HG03558 (cell line): ENCODE results near the gene PHACTR2.

Experiments
- ATAC-seq: cut with Tn5 transposase; IDR thresholded peaks from one replicate; pipeline ENCODE4 v1.9.1; 2021; ENCODE audit warnings: moderate number of reproducible peaks; ENCODE audit not compliant: unreplicated experiment; ENCODE audit errors: extremely low read depth

Gene PHACTR2

DNA sequence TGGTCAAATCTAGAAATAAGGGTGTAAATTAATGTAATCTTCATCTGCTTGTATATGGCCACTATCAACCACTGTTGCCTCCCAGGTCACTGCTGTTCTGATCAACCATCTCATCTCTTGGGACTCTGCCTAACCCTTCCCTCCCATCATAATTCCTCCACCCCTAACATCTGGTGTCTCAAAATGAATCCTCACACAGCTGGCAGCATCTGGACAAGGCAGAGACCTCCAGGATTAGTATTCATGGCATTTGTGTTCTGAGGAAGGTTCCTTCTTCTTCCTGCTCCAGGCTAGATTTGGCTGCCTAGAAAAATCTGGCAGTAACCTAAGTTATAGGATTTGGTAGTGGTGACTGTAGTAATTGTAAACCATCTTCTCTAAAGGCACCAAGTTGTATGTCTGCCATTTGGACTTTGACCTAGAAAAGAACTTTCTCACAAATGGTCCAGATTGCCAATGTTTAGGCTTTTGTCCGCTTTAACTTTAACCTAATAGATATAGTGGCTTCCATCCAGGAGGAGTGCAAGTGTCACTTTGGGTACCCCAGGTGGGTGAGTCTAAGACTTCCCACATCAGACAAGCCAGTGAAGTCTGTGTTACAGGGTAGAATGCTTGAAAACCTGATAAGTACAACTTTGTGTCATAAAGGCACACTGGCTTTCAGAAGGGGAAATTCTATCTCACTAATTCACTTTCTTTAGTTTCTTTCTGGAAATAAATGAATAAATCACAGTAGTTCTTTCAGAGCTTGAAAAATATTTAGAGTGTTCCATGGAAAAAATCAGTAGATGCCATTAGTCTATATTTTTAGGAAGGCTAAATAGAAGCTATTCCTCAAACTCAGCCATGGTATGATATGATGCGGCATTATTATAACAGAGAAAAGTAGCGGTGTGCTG, 3.0 kb upstream of the PHACTR2 start:
- ATAC-seq = no peak

DNA sequence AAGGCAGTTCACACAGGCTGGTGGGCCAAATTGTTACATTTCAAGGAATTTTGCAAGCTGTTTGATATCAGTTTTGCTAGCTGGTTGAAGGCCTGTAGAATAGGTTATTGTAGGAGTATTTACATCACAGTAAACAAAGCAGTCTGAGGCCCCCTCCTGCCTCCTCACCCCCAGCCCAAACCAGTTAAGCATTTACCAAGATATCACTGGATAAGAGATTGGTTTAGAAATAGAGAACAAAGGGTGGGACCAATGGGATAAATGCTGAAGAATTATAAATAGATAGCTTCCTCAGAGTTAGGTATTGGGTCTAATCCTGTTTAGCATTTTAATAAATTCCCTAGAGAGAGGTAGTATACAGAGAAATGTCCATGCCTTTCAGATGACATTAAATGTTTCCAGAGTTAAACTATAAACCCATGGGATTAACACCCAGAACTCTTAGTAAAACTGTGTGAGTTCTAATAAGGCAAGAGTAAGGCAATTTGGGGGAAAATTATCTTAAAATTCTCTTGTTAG, 2.3 kb upstream of the PHACTR2 start:
- ATAC-seq = no peak

DNA sequence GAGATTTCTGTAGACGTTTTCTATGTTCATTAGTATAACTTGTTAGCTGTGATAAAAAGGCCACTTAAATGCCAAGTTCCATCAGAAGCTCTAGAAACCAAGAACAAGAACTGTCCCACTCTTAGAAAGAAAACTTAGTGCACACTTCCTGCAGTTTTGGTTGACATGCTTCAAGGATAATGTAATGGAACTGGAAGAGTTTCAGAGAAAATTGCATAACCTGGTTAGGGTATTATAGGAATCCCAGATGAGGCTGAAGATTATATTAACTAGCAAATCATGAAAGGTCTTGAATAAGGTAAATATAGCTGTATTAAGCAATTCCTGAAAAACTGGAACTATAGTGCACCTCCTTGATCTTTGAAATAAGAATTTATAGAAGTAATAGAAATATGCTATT, 1.8 kb upstream of the PHACTR2 start:
- no peak for ATAC-seq

DNA sequence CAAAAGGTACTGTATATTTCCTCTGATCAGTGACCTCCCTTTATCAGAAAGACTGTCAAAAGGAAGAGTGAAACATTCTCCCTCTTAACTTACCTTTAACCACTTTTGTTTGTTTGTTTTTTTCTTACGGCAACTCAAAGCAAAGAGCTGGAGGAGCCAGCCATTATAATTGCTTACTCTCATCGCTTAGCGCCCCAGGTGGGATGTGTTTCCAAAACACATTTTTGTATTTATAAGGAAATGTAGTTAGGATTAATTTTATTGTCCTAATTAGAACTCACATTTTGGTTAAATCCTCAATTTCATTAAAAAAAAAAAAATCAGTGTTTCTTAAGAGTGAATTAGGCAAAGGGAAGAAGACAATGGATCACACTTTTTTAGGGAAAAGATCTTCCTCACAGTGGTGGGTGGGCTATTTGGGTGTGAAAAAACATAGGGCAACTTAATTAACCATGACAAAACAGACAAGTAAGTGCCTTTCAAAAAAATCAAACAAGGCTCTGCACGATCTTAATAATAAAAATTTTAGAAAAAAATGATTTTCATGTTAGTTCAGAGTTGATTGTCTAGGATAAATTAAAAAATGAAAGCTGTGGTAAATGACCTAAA, 1.2 kb upstream of the PHACTR2 start:
- no peak for ATAC-seq

DNA sequence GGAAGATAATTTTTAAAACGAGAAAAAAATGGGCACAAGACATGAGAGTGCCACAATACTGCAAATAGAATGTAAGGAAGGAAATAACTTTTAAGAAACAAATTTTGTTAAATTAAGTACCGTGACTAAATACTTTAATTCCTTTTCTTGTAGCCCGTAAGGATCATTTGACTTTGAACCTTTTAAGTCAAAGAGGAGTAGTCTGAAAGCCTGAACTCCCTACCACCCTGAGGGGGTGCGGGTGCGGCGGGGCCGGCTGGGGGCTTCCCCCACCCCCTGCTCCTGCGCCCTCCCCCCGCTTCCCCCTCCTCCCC, 231 bp upstream of the PHACTR2 start:
- no peak for ATAC-seq

DNA sequence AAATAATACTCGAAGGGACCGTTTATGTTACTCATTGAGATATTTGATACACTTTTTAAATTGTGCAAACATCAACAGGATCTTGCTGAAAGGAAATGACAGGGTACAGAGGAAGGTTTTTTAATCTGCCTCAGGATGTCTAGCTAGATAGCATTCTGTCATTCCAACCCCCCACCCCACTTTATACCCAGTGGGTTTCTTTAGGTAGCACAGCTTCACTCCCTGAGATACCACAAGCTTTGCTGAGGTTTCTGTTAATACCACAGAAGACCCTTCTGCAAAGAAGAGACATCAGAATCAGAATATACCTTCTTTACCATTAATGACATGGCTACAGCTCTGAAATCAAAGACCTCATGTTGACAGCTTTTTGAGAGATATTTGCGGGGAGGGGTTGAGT, 1.3 kb downstream of the PHACTR2 start:
- ATAC-seq = no peak

DNA sequence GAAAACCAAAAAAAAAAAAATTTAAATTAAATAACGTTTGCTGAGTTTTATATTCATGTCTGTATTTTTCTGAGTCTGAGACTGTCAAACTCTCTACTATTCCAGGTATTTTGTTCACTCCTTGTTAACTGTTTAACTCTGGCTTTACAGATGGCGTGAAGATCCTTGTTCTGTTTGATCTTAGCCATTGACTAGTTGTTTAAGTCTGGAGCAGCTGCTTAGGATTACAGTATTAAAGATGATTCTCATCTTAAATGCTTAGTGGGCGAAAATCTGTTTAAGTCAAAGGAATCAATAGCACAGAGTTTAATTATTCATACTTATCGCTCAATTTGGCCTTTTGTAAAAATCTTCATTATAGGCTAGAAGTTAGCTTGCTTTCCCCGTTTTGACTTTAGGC, 2.4 kb downstream of the PHACTR2 start:
- ATAC-seq = no peak

DNA sequence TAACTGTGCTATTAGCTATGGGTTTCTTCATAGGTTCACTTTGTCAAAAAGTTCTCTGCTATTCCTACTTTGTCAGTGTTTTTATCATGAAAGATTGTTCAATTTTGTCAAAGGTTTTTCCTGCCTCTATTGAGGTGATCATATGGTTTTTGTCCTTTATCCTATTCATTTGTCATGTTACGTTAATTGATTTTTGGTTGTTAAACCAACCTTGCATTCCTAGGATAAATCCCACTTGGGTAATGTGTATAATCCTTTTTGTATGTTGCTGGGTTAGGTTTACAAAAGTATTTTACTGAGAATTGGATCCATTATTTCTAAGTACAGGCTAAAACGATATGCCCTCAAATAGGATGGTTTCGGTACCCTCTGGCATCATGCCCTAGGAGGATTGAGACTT, 5.0 kb downstream of the PHACTR2 start:
- no peak for ATAC-seq

DNA sequence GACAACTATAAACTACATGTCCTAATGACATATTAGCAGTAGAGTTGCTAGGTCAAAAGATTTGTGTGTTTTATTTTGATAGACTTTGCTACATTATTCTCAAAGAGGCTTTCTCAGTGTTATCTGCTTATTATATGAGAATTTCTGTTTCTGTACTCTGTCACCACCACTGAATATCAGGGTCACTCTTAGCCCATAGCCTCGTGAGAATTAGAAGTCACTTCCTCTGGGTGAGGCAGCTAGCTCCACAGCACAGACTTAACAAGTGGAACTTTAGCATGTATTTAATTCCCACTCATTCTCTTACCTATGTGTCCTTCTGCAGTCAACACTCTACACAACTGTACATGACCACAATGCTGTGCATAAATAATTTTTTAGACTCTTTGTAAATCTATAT, 6.7 kb downstream of the PHACTR2 start:
- ATAC-seq = no peak

DNA sequence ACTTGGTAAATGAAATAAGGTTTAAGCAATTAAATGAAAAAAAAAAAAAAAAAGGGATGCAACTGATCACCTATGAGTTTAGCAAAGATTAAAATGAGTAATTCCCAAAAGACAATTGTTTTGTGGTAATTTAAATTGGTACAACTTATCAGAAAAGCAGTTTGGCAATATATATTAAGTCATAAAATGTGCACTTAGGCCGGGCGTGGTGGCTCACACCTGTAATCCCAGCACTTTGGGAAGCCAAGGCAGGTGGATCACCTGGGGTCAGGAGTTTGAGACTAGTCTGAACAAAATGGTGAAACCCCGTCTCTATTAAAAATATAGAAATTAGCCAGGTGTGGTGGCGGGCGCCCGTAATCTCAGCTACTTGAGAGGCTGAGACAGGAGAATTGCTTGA, 7.9 kb downstream of the PHACTR2 start:
- ATAC-seq = no peak

DNA sequence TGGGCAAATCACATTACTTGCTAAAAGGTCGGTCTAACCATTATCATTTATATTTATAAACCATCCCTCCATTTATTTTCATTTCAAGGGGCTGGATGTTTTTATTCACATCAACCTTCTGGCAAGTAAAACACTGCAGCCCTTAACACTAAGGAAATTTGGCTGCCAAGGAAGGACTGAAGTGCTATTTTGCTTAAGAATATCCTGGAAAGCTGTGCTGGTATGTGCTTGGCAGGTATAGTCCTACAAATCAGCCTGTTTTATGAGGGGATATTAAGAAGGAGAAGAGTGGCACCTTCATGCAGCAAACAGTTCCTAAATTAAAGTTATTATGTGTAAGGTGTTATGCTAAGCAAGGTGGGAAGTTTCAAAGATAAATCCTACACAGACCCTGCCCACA, 9.8 kb downstream of the PHACTR2 start:
- no peak for ATAC-seq

DNA sequence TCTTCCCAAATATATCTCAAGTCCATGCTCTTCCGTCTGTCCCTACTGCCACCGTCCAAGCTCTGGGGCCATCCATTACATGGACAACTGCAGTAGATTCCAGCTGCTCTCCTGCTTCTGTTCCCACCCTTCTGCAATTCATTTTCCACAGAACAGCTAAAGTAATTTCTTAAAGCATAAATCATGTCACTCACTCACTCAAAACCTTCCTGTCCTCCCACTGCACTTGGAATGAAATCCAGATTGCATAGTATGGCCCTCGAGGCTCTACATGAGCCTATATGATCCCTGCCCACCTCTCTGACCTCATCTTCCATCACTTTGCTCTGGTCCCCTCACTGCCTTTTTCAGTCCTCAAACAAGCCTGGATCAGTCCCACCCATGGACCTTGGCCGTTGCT, 10.9 kb downstream of the PHACTR2 start:
- ATAC-seq = no peak

DNA sequence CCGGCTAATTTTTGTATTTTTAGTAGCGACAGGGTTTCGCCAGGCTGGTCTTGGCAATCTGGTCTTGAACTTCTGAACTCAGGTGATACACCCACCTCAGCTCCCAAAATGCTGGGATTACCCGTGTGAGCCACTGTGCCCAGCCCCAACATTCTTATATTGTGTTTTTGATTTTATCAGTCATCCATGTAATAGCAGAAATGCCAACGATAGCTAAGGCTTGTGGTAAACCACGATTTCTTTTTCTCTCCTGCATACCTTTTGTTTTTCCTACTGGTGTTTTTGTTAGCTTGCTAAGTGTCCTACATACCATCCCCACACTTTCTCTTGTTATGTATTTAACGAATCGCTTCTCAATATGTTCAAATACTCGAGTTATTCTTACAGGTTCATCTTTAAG, 12.1 kb downstream of the PHACTR2 start:
- no peak for ATAC-seq

DNA sequence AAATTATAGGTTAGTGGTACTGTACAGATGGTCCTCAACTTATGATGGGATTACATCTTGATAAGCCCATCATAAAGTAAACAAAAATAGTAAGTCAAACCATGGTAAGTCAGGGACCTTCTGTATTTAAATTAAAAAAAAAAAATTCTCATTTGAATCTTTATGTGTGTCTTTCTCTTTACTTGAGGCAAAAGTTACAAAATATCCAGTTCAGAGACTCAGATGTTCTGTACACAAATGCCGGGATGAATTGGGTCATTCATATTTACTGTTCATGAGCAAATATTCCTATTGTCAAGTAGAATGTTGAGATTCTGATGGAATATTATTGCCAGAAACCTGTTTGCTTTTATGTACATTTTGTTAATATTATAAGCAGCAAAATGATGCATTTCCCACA, 13.4 kb downstream of the PHACTR2 start:
- ATAC-seq = no peak

DNA sequence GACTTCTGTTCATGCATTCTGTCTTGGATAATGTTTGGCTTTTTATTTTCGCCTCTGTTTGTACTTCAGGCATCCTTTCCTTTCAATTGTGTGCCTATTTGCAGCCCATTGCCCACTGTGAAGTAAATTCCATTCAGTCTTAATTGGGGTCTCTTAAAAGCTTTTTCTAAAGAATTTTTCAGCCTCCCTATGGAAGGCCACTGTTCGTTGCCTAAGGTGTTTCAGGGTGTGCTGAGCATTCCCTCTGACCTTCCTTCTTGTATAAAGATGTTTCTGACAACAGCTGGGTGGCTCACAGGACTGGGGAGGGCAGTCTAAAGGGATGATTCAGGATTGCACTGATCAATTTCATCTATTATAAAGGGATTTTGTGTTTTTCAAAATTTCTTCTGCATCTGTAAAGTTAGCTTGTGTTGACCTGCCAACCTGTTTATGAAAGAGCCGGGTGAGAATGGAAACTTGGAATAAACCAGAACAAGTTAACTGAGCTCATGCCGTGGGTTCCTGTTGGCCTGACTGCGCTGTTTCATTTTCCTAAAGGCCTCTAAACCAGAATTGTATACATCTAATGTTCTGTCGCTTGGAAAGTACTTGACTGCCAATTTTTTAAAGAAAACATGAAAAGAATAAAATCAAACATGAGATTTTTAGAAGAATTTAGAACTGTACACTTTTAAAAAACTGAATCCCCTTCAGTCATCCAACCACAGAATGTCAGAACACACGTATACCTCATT, 14.3 kb downstream of the PHACTR2 start:
- ATAC-seq = no peak

DNA sequence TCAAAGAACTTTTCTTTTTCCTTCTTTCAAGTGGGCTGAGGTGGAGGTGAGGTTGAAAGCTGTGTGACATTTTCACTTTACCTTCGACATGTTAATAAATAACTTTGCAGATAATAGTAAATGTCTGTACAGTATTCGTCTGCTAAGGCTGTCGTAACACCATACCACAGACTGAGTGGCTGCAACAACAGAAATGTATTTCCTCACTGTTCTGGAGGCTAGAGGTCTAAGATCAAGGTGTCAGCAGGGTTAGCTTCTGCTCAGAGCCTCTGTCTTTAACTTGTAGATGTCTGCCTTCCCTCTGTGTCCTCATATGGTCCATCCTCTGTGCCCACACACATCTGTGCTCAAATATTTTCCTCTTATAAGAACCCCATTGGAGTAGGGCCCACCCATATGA, 14.9 kb downstream of the PHACTR2 start:
- ATAC-seq = no peak

DNA sequence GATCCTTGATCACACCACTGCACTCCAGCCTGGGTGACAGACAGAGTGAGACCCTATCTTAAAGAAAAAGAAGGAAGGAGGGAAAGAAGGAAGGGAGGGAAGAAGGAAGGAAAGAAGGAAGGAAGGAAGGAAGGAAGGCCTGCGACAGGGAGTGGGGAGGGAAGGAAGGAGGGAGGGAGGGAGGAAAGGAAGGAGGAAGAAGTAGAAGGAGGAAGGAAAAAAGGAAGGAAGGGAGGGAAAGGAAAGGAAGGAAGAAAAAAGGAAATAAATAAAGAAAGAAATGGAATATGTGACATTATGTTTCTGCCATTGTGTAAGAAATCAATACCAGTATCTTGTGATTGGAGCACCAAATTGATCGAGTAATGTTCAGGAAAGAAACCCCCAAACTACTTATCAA, 16.2 kb downstream of the PHACTR2 start:
- ATAC-seq = no peak

DNA sequence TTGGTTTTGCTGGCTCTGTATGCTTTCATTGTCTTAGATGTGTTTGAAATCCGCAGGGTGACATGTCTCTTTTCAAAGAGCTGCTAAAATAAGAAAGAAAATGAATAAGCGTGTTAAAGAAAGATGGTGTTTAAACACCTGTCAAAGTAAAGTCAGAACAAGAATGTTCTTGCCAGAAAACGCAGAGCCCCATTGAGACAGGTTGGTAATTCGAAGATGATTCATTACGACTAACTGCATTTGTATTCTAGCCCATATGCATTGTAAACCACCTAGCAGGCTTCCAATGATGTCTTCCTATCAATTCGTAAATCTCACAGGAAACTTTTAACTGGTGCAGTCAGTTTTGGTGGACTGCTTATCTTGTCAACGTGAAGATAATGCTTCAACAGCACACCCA, 16.8 kb downstream of the PHACTR2 start:
- no peak for ATAC-seq

DNA sequence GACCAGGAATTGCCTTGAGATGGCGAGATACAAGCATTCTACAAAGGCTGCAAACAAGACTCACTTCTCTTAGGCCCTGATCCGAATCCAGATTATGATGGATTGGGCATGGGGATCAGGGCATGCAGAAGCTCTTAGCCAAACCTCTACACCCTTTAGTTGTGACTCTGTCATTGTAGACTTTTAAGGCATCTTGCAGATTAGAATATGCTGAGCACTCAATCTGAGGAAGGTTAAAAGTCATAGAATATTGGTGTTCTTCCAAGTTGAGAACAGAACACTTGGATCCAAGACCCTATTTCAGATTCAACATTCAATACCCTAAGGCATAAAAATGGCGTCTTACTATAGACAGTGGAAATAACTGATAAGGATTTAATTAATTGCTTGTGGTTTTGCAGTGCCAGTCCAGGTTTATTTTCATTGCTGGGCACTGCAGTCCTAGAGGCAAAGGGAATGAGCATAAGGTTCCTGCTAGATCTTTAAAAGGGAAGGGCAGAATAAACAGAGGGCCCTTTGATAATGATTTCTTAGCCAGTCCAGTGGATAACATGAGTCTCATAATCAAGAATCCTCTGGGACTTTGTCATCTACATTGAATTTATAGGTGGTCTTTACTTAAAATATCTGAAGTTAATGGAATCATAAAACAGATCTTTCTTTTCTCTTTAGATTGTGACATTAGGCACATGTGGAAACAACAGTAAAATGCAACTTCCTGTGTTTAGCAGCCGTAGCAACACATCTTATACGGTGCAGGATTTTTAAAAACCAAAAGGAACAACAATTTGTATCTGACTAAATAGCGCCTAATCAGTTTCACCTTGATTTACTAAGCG, 17.6 kb downstream of the PHACTR2 start:
- ATAC-seq = no peak

DNA sequence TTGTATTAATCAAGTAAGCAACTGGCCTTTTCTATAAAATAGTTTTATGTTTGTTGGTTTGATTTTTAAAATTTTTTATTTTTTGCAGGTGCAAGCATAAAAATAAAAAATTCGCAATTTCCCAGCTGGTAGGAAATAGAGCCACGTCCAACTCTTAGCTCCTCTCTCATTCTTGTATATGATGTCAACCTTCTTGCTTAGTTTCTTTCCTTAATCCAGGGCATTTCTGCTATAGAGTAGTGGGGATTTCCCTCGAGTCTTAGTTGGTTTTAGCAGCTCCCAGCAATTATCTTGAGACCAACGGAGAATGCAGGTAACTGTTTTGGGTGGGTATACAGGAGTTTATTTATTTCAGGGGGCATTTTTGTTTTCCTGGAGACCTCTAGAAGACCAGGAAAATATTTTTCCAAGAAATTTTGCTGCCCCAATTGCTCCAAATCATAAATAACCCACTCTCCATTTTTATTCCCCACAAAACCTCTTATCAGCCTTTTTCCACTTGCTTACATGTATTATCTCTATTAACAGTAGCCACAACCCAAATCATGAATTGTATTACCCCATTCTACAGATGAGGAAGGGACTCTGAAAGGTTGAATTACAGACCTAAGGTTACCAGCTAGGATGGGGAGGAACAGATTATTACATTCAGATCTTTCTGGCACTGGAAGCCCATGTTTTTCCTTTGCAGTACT, 18.4 kb downstream of the PHACTR2 start:
- ATAC-seq = no peak
